OCI-LY3 (cell line): ENCODE measurements around the gene BCOR.

Experiments
- CTCF ChIP-seq: fragments of 200-600, 300-600 bp; sonication (generic); IDR thresholded peaks from 2 replicates; pipeline ENCODE4 v1.5.1; 2014; ENCODE audit warnings: antibody characterized with exemption, low read length, low read depth
- EZH2phosphoT487 ChIP-seq: fragments of 200-600 bp; shearing (Covaris generic); IDR thresholded peaks from 2 replicates; pipeline ENCODE4 v1.6.1; 2018; ENCODE audit warnings: antibody characterized with exemption, mixed run types, low read depth

GRCh38 chrX:40143001-40143400 is 45.2 kb upstream of the BCOR start:
- TF ChIP-seq CTCF = no peak
- TF ChIP-seq EZH2phosphoT487 = no peak
